Measurements from ENCODE around the gene EHD2.
"Not testable (repeated sequence)": the region's sequence is repeated elsewhere in the genome, so short reads cannot be mapped to it uniquely, and the experiment has no call there.

EHD2 gene, protein sequence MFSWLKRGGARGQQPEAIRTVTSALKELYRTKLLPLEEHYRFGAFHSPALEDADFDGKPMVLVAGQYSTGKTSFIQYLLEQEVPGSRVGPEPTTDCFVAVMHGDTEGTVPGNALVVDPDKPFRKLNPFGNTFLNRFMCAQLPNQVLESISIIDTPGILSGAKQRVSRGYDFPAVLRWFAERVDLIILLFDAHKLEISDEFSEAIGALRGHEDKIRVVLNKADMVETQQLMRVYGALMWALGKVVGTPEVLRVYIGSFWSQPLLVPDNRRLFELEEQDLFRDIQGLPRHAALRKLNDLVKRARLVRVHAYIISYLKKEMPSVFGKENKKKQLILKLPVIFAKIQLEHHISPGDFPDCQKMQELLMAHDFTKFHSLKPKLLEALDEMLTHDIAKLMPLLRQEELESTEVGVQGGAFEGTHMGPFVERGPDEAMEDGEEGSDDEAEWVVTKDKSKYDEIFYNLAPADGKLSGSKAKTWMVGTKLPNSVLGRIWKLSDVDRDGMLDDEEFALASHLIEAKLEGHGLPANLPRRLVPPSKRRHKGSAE

GRCh38 chr19:47713046-47714021 lies at the start of gene EHD2:
TSS of gene EHD2 (plus strand) at chr19:47713422. CDS start at chr19:47716613, 3,191 bp downstream.
- DNase-seq (ENCODE audit: low spot score), result peak; percentile 95

GRCh38 chr19:47663435-47663910 lies 49.7 kb upstream of the EHD2 start:
- DNase-seq (ENCODE audit: low spot score), result peak; percentile 76

GRCh38 chr19:47663911-47664771 lies 49.1 kb upstream of the EHD2 start:
- DNase-seq (ENCODE audit: low spot score), result peak; percentile 93

DNA sequence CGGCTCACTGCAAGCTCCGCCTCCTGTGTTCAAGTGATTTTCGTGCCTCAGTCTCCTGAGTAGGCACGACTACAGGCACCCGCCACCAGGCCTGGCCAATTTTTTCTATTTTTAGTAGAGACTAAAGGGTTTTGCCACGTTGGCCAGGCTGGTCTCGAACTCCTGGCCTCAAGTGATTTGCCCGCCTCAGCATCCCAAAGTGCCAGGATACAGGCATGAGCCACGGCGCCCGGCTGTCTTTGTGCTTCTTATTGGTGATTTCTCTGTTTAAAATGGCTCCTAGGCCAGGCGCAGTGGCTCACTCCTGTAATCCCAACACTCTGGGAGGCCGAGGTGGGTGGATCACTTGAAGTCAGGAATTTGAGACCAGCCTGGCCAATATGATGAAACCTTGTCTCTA lies 44.7 kb upstream of the EHD2 start:
- not testable (repeated sequence) for DNase-seq (ENCODE audit: low spot score)

GRCh38 chr19:47670736-47671135 lies 42.5 kb upstream of the EHD2 start:
- DNase-seq (ENCODE audit: low spot score), result no peak

GRCh38 chr19:47671499-47671898 lies 41.7 kb upstream of the EHD2 start:
- DNase-seq (ENCODE audit: low spot score), result no peak

DNA sequence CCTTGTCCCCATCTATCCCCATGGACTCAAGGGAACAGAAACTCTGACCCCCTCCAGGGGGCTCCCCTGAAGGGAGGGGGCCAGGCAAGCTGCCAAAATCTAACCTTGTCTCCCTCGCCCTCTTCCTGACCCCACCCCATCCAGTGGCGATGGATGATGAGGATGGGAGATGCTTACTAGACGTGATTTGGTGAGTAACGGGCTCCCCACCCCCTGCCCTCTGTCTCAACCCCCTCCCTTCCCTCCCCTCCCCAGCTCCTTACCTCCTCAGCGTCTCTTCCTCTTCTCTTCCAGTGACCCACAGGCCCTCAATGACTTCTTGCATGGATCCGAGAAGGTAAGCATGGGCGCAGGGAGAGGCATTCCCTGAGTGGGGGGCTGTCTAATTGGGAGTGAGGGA lies 39.8 kb upstream of the EHD2 start:
- no peak for DNase-seq (ENCODE audit: low spot score)

GRCh38 chr19:47674548-47674947 lies 38.7 kb upstream of the EHD2 start:
- no peak for DNase-seq (ENCODE audit: low spot score)

GRCh38 chr19:47675271-47675670 lies 38.0 kb upstream of the EHD2 start:
- no peak for DNase-seq (ENCODE audit: low spot score)

GRCh38 chr19:47675859-47676258 lies 37.4 kb upstream of the EHD2 start:
- DNase-seq (ENCODE audit: low spot score), result peak; percentile 7

DNA sequence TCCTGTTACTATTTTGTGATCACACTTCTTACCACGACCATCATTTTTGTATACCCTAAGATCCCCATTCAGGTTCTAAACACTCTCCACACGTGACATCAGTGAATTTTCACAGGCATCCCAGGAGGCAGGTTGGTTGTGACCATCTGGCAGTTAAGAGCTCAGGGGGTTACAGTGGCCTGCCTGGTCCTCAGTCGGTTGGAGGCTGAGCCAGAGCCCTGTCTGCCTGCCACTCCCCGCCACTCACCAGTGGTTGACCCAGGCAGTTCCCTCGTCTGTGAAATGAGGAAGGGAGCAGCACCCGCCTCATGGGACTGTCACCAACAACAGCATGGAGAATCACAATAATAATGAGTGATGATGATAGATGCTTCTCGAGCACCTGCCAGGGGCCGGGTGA lies 36.4 kb upstream of the EHD2 start:
- no peak for DNase-seq (ENCODE audit: low spot score)

DNA sequence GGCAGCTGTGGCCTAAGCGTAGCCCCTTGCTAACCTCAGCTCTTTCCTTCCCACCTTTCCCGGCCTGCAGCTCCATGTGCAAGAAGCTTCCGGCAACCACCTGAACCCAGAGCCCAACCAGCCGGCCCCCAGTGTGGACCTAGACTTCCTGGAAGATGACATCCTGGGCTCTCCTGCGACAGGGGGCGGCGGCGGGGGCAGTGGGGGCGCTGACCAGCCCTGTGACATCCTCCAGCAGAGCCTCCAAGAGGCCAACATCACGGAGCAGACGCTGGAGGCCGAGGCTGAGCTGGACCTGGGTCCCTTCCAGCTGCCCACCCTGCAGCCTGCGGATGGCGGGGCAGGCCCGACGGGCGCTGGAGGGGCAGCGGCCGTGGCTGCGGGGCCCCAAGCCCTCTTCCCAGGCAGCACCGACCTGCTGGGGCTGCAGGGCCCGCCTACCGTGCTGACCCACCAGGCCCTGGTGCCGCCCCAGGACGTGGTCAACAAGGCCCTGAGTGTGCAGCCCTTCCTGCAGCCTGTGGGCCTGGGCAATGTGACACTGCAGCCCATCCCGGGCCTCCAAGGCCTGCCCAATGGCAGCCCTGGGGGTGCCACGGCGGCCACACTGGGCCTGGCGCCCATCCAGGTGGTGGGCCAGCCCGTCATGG lies 33.8 kb upstream of the EHD2 start:
- no peak for DNase-seq (ENCODE audit: low spot score)

DNA sequence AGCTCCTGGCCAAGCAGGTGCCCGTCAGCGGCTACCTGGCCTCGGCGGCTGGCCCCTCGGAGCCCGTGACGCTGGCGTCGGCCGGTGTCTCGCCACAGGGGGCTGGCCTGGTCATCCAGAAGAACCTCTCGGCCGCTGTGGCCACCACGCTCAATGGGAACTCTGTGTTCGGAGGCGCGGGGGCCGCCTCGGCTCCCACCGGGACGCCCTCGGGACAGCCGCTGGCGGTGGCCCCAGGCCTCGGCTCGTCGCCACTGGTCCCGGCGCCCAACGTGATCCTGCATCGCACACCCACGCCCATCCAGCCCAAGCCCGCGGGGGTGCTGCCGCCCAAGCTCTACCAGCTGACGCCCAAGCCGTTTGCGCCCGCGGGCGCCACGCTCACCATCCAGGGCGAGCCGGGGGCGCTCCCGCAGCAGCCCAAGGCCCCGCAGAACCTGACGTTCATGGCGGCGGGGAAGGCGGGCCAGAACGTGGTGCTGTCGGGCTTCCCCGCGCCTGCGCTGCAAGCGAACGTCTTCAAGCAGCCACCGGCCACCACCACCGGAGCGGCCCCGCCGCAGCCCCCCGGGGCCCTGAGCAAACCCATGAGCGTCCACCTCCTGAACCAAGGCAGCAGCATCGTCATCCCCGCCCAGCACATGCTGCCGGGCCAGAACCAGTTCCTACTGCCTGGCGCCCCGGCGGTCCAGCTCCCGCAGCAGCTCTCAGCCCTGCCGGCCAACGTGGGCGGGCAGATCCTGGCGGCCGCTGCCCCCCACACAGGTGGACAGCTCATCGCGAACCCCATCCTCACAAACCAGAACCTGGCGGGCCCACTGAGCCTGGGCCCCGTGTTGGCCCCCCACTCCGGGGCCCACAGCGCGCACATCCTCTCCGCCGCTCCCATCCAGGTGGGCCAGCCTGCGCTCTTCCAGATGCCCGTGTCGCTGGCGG lies 33.0 kb upstream of the EHD2 start:
- no peak for DNase-seq (ENCODE audit: low spot score)

GRCh38 chr19:47680858-47681332 lies 32.3 kb upstream of the EHD2 start:
- DNase-seq (ENCODE audit: low spot score), result no peak

GRCh38 chr19:47681388-47681787 lies 31.8 kb upstream of the EHD2 start:
- no peak for DNase-seq (ENCODE audit: low spot score)

DNA sequence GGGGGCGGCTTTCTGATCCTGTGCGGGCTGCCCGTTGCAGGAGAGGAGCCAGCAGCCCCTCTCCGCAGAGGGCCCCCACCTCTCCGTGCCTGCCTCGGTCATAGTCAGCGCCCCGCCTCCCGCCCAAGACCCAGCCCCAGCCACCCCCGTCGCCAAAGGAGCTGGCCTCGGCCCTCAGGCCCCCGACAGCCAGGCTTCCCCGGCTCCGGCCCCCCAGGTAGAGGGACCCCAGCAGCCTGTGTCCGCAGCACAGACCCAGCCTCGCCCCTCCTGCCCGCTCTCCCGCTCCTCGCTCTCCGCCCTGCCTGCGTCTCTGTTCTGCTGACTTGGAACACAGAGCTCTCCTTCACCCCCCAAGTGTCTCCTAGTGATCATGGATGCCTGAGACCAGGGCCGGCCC lies 31.3 kb upstream of the EHD2 start:
- no peak for DNase-seq (ENCODE audit: low spot score)

- DNase-seq (ENCODE audit: low spot score), result no peak
These were observed 30.3 kb upstream of the EHD2 start for GRCh38 chr19:47682939-47683338.

- DNase-seq (ENCODE audit: low spot score), result no peak
These were observed 26.4 kb upstream of the EHD2 start for GRCh38 chr19:47686679-47687450.

DNA sequence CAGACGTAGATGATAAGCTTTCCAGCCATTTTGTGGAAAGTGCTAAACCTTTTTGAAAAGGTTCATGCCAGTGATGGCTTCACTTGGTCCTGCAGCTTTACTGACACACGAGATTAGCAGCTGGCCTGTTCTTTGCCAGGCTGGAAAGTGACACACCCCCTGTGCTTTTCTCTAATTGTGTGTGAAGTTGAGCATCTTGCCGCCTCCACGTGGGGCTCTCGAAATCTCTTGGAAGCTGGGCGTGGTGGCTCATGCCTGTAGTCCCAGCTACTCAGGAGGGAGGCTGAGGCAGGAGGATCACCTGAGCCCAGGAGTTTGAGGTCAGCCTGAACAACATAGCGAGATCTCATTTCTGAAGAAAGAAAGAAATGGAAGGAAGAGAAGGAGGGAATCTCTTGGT lies 25.3 kb upstream of the EHD2 start:
- DNase-seq (ENCODE audit: low spot score), result no peak
